Activated T-cell treated with anti-CD3 and anti-CD28 coated beads for 48 hours (primary cell): ENCODE data around the gene OSCP1.
A peak's percentile ranks its signal among the peaks of the same experiment; 100 is the strongest.

Source experiments
- DNase-seq: peaks from one replicate; pipeline ENCODE4 v3.0.0-alpha.2; 2020; ENCODE audit warnings: low read depth

Gene OSCP1

GRCh38 chr1:36401602-36402503 lies 48.4 kb downstream of the OSCP1 start:
- no peak for DNase-seq

GRCh38 chr1:36400825-36401601 lies 49.2 kb downstream of the OSCP1 start:
- peak; percentile 65 for DNase-seq

GRCh38 chr1:36400514-36400824 lies 49.8 kb downstream of the OSCP1 start:
- DNase-seq = no peak

GRCh38 chr1:36398370-36398977 lies 51.8 kb downstream of the OSCP1 start:
- DNase-seq = no peak

GRCh38 chr1:36397378-36398230 lies 52.6 kb downstream of the OSCP1 start, which contains the start of gene LSM10:
Gene LSM10, minus strand, starts transcription at chr1:36397908. Its CDS starts 3,779 bp downstream, at chr1:36394129.
- peak; percentile 88 for DNase-seq

- no peak for DNase-seq
Measured at GRCh38 chr1:36397083-36397377, 53.2 kb downstream of the OSCP1 start.

GRCh38 chr1:36396359-36396758 lies 53.9 kb downstream of the OSCP1 start:
- DNase-seq = no peak

- no peak for DNase-seq
Measured at GRCh38 chr1:36393686-36394085, 56.6 kb downstream of the OSCP1 start.

GRCh38 chr1:36392836-36393235 lies 57.4 kb downstream of the OSCP1 start:
- no peak for DNase-seq

GRCh38 chr1:36391271-36391670 lies 59.0 kb downstream of the OSCP1 start:
- no peak for DNase-seq

GRCh38 chr1:36390411-36390810 lies 59.8 kb downstream of the OSCP1 start:
- no peak for DNase-seq

- no peak for DNase-seq
Measured at GRCh38 chr1:36389999-36390398, 60.3 kb downstream of the OSCP1 start.

- DNase-seq = no peak
Measured at GRCh38 chr1:36389261-36389660, 61.0 kb downstream of the OSCP1 start.

- no peak for DNase-seq
Measured at GRCh38 chr1:36387141-36387949, 62.9 kb downstream of the OSCP1 start.

- DNase-seq = peak; percentile 84
Measured at GRCh38 chr1:36386265-36387140, 63.7 kb downstream of the OSCP1 start.

- peak; percentile 97 for DNase-seq
Measured at GRCh38 chr1:36385410-36386264, 64.6 kb downstream of the OSCP1 start, which contains the start of gene STK40. Gene STK40, minus strand, starts transcription at chr1:36385924. Its CDS starts 24,592 bp downstream, at chr1:36361332.

GRCh38 chr1:36384542-36385409 lies 65.5 kb downstream of the OSCP1 start:
- no peak for DNase-seq

GRCh38 chr1:36383240-36383639 lies 67.0 kb downstream of the OSCP1 start:
- DNase-seq = no peak
